Panc1 (cell line): ENCODE measurements around the gene LMNTD2. TPM values are rescaled to one million over a fixed set of nuclear protein-coding genes. Genes with fewer than 3 reads are reported as not detected.

Source experiments
- ATAC-seq: fragments of 200-7000 bp; cut with Tn5 transposase; 2 replicates; pipeline ENCODE4 v1.9.1; 2020; ENCODE audit warnings: mild to moderate bottlenecking, moderate library complexity
- BruUV-seq: library from RNA; stranded (reverse); fragments of 400-500 nt; replicated peaks from 2 replicates; lab custom pipeline; 2021; lab: Mats Ljungman, UMichigan
- CTCF ChIA-PET: fragments of 300-600 bp; sonication (Branson Sonifier 250); formaldehyde crosslinking; loops from one replicate; lab custom pipeline; 2022; ENCODE audit warnings: antibody characterized with exemption; lab: Charles Lee
- POLR2A ChIA-PET: fragments of 300-600 bp; sonication (Branson Sonifier 250); formaldehyde crosslinking; loops from one replicate; lab custom pipeline; 2022; ENCODE audit warnings: antibody characterized with exemption; lab: Charles Lee
- DNase-seq: peaks from one replicate; pipeline ENCODE4 v3.0.0-alpha.2; 2010; ENCODE audit warnings: low read depth, low spot score
- H3K27ac ChIP-seq: 2 replicates; pipeline ENCODE4 v1.5.1; 2011; ENCODE audit warnings: mild to moderate bottlenecking, low read length, inconsistent platforms
- H3K27me3 ChIP-seq: fragments of 200-500 bp; sonication (Bioruptor generic); 2 replicates; pipeline ENCODE4 v1.6.0; 2014; ENCODE audit warnings: low read length, inconsistent platforms; ENCODE audit not compliant: control insufficient read depth, insufficient read depth
- H3K36me3 ChIP-seq: fragments of 200-500 bp; sonication (Bioruptor generic); 2 replicates; pipeline ENCODE4 v1.5.1; 2014; ENCODE audit warnings: inconsistent platforms, mild to moderate bottlenecking, low read length, moderate library complexity; ENCODE audit not compliant: control insufficient read depth, insufficient read depth
- H3K4me1 ChIP-seq: 2 replicates; pipeline ENCODE4 v1.5.1; 2011; ENCODE audit warnings: inconsistent platforms, mild to moderate bottlenecking, low read length, moderate library complexity; ENCODE audit not compliant: control insufficient read depth, insufficient read depth
- H3K4me3 ChIP-seq, 2 experiments: 2 replicates each; pipeline ENCODE4 v1.5.1; 2011 to 2012; ENCODE audit warnings: low read depth in 2 of 2, low read length in 2 of 2, mild to moderate bottlenecking in 2 of 2, inconsistent platforms in 1 of 2, moderate library complexity in 1 of 2
- H3K9me3 ChIP-seq: fragments of 200-500 bp; sonication (Bioruptor generic); 2 replicates; pipeline ENCODE4 v1.5.1; 2014; ENCODE audit warnings: low read depth, mild to moderate bottlenecking, inconsistent platforms, low read length, moderate library complexity; ENCODE audit not compliant: control insufficient read depth, insufficient read depth
- POLR2AphosphoS5 ChIP-seq: IDR thresholded peaks from 2 replicates; pipeline ENCODE4 v1.6.1; 2012; ENCODE audit warnings: mild to moderate bottlenecking, low read depth, low read length, moderate library complexity
- SIN3A ChIP-seq: IDR thresholded peaks from 2 replicates; pipeline ENCODE4 v1.6.1; 2012; ENCODE audit warnings: low read depth, mild to moderate bottlenecking, low read length, moderate library complexity, borderline replicate concordance; ENCODE audit not compliant: insufficient read depth
- TCF7L2 ChIP-seq: IDR thresholded peaks from 2 replicates; pipeline ENCODE4 v1.6.1; 2011; ENCODE audit warnings: mild to moderate bottlenecking, low read depth, low read length, inconsistent platforms
- in situ Hi-C: cut with HindIII; loops from 2 replicates; pipeline ENCODE4 v1.10.0; 2016; ENCODE audit warnings: low sequenced_read_pairs, low pct_unique_long_range_greater_than_20kb
- intact Hi-C: fragments of 100-400 bp; cut with micrococcal nuclease; formaldehyde crosslinking; loops from one replicate; pipeline ENCODE4 v1.10.0; 2022; ENCODE audit not compliant: unreplicated experiment
- total RNA-seq: library from RNA; stranded (reverse); gene quantifications from one replicate; pipeline ENCODE4 v1.2.1, GENCODE V29; 2021; ENCODE audit not compliant: unreplicated experiment
- TF ChIP-seq, protein P1 (sequence below), 2 experiments: IDR thresholded peaks; 2 replicates each; pipeline ENCODE4 v1.6.1; 2011 to 2012; ENCODE audit warnings: low read depth in 2 of 2, control low read depth in 1 of 2, low read length in 1 of 2, mild to moderate bottlenecking in 1 of 2, moderate library complexity in 1 of 2; ENCODE audit not compliant: insufficient read depth in 1 of 2
- TF ChIP-seq, protein P2 (sequence below): fragments of 450-650 bp; IDR thresholded peaks from 2 replicates; pipeline ENCODE4 v1.5.1; 2017; ENCODE audit warnings: mild to moderate bottlenecking

LMNTD2 gene
- total RNA-seq, 1 experiment from 2014 or later = 21.8 TPM

DNA sequence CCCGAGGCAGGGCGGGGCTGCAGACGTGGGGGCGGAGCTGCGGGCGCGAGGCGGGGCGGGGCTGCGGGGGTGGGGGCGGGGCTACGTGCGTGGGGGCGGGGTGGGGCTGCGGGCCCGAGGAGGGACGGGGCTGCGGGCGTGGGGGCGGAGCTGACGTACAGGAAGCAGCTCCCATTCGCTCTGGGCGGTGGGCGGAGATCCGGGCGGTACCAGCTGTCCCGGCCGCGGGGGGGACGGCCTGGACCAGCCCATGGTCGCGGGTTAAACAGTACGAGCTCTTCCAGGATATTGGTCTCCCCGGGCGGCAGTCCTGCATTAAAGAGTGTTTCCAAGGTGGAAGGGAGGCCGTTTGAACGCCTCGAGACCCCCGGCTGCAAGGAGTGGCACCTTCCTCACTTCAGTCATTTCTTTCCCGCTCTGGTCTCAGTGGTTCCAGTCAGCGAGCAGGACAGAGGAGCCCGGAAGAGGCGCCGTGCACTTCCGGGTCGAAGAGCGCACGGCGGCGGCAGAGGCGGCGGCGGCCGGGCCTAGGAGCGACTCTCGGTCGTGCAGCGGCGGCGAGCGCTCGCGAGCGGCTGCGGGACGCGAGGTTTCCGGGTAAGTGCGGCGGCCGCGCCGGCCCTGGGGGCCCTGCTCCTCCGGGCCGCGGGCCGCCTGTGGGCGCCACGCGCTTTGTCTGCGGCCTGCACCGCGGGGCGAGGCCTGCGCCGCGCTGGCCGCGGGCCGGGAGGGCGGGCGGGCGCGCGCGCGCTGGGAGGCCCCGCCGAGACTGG lies 15.6 kb upstream of the LMNTD2 start, which contains the start of gene PHRF1:
TSS of gene PHRF1 (plus strand) at position 475 of the 773 bp plus-strand sequence. CDS start 5,043 bp downstream, outside the sequence.
- Histone ChIP-seq H3K27ac (peak within 1 kb of the TSS; percentile 95), H3K27me3 (no peaks in the 10 kb centered on the region), H3K4me1 (peaks cover 37% of the 10 kb centered on the region), H3K36me3 (peaks cover 6% of the 10 kb centered on the region; the same call in 1 of the 2 replicates), H3K4me3 (peak within 1 kb of the TSS; percentile 83 to 96), H3K9me3 (no peaks in the 10 kb centered on the region)
- ChIA-PET POLR2A (interaction anchor here (0.6 to 1.5 kb wide), 3 partner anchors 13 to 169 kb away, joined by 5 read pairs; no protein-coding TSS in a partner anchor), CTCF (interaction anchor here (0.6 kb wide), 2 partner anchors 21 to 165 kb away, joined by 7 to 10 read pairs; no protein-coding TSS in a partner anchor)
- in situ Hi-C loops = no loop called here
- intact Hi-C loops = no loop called here
- BruUV-seq = no TSS peak
- ATAC-seq (peak; percentile 94), DNase-seq (peak; percentile 87)
- TF ChIP-seq, protein P1, sequence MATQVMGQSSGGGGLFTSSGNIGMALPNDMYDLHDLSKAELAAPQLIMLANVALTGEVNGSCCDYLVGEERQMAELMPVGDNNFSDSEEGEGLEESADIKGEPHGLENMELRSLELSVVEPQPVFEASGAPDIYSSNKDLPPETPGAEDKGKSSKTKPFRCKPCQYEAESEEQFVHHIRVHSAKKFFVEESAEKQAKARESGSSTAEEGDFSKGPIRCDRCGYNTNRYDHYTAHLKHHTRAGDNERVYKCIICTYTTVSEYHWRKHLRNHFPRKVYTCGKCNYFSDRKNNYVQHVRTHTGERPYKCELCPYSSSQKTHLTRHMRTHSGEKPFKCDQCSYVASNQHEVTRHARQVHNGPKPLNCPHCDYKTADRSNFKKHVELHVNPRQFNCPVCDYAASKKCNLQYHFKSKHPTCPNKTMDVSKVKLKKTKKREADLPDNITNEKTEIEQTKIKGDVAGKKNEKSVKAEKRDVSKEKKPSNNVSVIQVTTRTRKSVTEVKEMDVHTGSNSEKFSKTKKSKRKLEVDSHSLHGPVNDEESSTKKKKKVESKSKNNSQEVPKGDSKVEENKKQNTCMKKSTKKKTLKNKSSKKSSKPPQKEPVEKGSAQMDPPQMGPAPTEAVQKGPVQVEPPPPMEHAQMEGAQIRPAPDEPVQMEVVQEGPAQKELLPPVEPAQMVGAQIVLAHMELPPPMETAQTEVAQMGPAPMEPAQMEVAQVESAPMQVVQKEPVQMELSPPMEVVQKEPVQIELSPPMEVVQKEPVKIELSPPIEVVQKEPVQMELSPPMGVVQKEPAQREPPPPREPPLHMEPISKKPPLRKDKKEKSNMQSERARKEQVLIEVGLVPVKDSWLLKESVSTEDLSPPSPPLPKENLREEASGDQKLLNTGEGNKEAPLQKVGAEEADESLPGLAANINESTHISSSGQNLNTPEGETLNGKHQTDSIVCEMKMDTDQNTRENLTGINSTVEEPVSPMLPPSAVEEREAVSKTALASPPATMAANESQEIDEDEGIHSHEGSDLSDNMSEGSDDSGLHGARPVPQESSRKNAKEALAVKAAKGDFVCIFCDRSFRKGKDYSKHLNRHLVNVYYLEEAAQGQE (IDR thresholded peaks at IDR 0.05; ENCODE audit: insufficient read depth in 1 of 2, low read depth in 2 of 2, low read length in 1 of 2) = no peak
- TF ChIP-seq TCF7L2 = peak; percentile 71; the same call in 1 of the 2 replicates
- TF ChIP-seq SIN3A = peak; percentile 75; the same call in 1 of the 2 replicates
- TF ChIP-seq, protein P2, sequence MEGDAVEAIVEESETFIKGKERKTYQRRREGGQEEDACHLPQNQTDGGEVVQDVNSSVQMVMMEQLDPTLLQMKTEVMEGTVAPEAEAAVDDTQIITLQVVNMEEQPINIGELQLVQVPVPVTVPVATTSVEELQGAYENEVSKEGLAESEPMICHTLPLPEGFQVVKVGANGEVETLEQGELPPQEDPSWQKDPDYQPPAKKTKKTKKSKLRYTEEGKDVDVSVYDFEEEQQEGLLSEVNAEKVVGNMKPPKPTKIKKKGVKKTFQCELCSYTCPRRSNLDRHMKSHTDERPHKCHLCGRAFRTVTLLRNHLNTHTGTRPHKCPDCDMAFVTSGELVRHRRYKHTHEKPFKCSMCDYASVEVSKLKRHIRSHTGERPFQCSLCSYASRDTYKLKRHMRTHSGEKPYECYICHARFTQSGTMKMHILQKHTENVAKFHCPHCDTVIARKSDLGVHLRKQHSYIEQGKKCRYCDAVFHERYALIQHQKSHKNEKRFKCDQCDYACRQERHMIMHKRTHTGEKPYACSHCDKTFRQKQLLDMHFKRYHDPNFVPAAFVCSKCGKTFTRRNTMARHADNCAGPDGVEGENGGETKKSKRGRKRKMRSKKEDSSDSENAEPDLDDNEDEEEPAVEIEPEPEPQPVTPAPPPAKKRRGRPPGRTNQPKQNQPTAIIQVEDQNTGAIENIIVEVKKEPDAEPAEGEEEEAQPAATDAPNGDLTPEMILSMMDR = no peak
- peak; percentile 97 for TF ChIP-seq POLR2AphosphoS5

DNA sequence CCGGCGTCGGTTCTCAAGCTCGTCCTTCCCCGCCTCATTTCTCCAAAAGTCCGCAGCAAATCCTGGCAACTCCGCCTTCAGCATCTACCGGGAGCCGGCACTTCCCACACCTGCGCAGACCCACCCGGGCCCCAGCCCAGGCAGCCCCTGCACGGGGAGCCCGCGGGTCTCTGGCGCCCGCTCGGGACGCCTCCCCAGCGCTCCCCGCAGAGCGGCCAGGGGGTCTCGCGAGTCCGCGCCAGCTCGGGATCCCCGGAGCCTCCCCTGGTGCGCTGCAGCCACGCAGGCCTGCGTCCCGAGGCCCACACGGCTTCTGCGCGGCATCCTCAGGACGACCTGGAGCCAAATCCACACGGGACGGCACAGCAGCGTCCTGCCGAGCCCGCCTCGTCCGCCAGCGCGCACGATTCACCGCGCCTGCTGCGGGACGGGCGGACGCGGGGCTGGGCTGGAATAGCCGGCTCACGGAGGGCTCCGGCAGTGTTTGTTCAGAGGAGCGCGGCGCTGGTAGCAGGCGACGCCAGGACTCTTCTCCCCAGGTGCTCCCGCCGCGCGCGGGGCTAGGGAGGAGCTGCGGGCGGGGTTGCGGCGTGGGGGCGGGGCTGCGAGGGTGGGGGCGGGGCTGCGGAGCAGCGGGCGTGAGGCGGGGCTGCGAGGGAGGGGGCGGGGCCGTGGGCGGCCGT lies 14.9 kb upstream of the LMNTD2 start:
- peaks cover 38% of the 10 kb centered on the region for H3K4me1 ChIP-seq
- no peaks in the 10 kb centered on the region for H3K9me3 ChIP-seq
- H3K36me3 ChIP-seq = peaks cover 6% of the 10 kb centered on the region; the same call in 1 of the 2 replicates
- CTCF ChIA-PET = interaction anchor here (0.6 kb wide), 2 partner anchors 21 to 165 kb away, joined by 7 to 10 read pairs; no protein-coding TSS in a partner anchor
- H3K27ac ChIP-seq = peak overlapping the region; percentile 30
- TF ChIP-seq POLR2AphosphoS5 (no peak), TCF7L2 (no peak), SIN3A (no peak)
- TF ChIP-seq, protein P2 = no peak
- TF ChIP-seq, protein P1 (IDR thresholded peaks at IDR 0.05; ENCODE audit: insufficient read depth in 1 of 2, low read depth in 2 of 2, low read length in 1 of 2) = no peak
- POLR2A ChIA-PET = interaction anchor here (0.6 to 1.5 kb wide), 3 partner anchors 14 to 170 kb away, joined by 5 read pairs; no protein-coding TSS in a partner anchor
- ATAC-seq (peak; percentile 65), DNase-seq (no peak)
- intact Hi-C loops = no loop called here
- H3K27me3 ChIP-seq = no peaks in the 10 kb centered on the region
- BruUV-seq = no TSS peak
- in situ Hi-C loops = no loop called here
- H3K4me3 ChIP-seq = peak overlapping the region; percentile 81 to 83
